SKM-1 (cell line): Measurements from ENCODE around the gene HIPK2.
A peak's percentile ranks its signal among the peaks of the same experiment; 100 is the strongest.

Source experiments
- DNase-seq: peaks from one replicate; lab custom pipeline; 2025; ENCODE audit not compliant: unreplicated experiment; lab: John Stamatoyannopoulos, UW

HIPK2 gene

GRCh38 chr7:139543801-139544603 is 233.8 kb downstream of the HIPK2 start:
- peak; percentile 2 for DNase-seq

GRCh38 chr7:139542308-139543151 is 235.3 kb downstream of the HIPK2 start:
- no peak for DNase-seq

DNA sequence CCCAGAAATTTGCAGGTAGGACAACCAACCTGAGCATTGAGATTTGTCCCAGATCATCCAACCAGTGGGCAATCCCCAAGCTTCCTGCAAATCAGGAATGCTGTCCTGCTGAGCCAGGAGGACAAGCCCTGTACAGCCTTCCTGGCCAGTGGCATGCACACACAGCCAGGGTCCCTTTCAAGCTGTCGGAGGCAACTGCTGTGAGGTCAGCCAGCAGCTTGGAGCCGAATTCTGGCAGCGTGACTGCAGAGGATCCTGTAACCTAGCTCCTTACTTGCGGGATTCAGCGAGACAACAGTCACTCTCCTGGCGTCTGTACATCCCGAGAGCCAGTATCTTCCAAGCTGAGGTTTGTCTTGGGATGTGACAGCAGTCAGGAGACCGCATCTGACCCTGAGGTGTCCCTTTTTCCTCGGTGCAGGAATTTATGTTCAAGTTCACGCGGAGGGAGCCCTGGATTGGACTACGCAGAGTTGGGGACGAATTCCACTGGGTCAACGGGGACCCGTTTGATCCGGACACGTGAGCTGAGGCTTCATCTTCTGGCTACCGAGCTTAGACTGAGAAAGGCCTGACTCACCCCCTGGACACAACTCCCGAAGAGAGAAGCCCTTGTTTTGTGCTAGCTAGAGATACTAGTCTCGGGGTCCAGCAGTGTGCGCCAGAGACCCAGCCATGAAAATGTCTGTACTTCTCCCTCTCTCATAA is 236.0 kb downstream of the HIPK2 start:
- no peak for DNase-seq

- no peak for DNase-seq
These were observed 237.6 kb downstream of the HIPK2 start for GRCh38 chr7:139540203-139540602.

- DNase-seq: no peak
These were observed 238.7 kb downstream of the HIPK2 start for GRCh38 chr7:139538881-139539635.

GRCh38 chr7:139536152-139536551 is 241.6 kb downstream of the HIPK2 start:
- DNase-seq: no peak

GRCh38 chr7:139534966-139535651 is 242.7 kb downstream of the HIPK2 start:
- no peak for DNase-seq

DNA sequence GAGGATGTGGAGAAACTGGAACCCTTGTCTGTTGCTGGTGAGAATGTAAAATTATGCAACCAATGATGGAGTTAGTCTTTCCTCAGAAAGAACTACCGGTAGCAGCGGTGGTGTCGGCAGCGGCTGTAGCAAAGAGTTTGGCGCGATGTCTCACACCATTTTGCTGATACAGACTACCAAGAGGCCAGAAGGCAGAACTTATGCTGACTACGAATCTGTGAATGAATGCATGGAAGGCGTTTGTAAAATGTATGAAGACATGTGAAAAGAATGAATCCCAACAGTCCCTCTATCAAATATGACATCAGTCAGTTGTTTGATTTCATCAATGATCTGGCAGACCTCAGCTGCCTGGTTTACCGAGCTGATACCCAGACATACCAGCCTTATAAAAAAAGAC is 243.7 kb downstream of the HIPK2 start:
- DNase-seq: no peak

- no peak for DNase-seq
These were observed 245.1 kb downstream of the HIPK2 start for GRCh38 chr7:139532636-139533155.

DNA sequence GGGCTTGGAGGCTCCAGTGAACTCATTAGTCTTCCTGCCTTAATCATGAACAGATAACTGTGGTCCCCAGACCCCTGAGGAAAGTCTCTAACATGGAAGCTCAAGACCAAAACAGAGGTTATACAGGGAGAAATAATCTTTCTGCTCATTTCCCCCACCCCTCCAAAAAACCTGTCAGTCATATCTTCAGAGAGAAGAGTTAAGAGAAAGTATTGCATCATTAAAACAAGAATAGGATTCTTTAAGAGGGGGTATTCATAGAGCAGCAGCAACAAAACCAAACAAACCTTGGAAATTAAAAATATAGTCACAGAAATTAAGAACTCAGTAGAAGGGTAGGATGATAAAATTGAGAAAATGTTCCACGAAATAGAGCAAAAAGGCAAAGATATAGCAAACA is 246.7 kb downstream of the HIPK2 start:
- no peak for DNase-seq

- no peak for DNase-seq
These were observed 250.9 kb downstream of the HIPK2 start for GRCh38 chr7:139526578-139527544.

GRCh38 chr7:139525750-139526149 is 252.0 kb downstream of the HIPK2 start:
- no peak for DNase-seq

DNA sequence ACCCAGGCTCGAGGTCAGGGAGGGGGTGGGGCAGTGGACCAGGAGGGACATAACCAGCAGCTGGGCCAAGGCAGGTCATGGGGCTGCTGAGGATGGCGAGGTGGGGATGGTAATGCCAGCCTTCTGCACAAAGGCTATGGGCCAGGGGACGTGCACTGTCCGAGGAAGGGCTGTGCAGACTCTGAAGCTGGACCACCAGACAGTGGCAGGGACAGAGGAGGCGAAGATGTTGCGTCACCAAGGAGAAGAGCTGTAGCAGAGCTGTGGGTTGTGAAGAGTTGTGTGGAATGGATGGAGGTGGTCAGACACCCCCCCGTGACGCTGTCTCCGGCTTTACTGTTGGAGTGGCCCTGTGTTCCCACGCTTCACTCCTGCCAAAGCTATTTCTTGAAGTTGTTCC is 252.6 kb downstream of the HIPK2 start:
- no peak for DNase-seq

DNA sequence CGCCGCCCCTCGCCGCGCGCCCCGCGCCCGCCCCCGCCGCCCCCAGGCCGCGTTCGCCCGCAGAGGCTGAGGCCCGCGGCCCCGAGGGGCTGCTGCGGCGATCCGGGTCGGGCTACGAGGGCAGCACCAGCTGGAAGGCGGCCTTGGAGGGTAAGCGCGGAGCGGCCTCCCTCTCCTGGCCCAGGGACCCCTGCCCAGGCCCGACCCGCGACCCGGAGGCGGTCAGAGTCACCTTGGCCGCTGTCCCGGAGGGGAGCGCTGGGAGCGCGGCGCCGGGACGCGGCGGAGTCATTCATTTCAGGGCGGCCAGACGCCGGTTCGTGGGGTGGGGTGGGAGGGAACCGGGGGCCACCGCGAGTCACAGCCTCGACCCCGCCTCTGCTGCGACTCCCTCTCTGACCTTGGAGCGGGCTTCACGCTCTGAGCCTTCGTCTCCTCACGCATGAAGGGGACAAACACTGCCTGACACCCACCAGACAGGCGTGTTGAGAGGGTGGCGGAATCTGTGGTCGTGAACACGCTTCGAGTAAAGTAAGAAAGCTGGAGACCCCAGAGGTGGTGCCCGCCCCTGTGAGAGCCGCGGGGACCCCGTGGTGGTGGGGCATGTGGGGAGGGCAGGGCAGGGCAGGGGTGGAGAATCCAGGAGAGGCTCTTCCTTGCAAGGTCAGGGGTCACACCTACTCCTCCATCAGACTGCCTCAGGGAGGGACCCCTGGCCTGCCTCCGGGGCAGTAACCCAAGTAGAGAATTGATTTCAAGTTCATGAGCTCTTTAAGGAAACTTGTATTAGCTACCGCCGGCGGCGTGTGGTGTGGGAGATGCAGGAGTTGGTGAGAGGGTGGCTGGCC is 253.6 kb downstream of the HIPK2 start:
- no peak for DNase-seq

GRCh38 chr7:139523199-139523941 is 254.4 kb downstream of the HIPK2 start, which contains the start of gene CLEC2L:
CLEC2L (plus strand) TSS chr7:139523685; CDS start chr7:139523928, 243 bp downstream.
- no peak for DNase-seq

- no peak for DNase-seq
These were observed 255.0 kb downstream of the HIPK2 start for GRCh38 chr7:139522830-139523198.

GRCh38 chr7:139521439-139521838 is 256.4 kb downstream of the HIPK2 start:
- no peak for DNase-seq
